OCI-LY1 (cell line): ENCODE data around the gene DENND1A.

Source experiments
- H2AFZ ChIP-seq: fragments of 200-600 bp; sonication (generic), shearing (Covaris generic); 2 replicates; pipeline ENCODE4 v1.6.0; 2014; ENCODE audit warnings: antibody characterized with exemption, mild to moderate bottlenecking, low read length
- H3F3A ChIP-seq: fragments of 200-600 bp; sonication (generic), shearing (Covaris generic); 2 replicates; pipeline ENCODE4 v1.6.0; 2014; ENCODE audit warnings: mild to moderate bottlenecking, antibody characterized with exemption, low read length, moderate library complexity; ENCODE audit not compliant: insufficient read depth
- H3K27ac ChIP-seq: fragments of 200-600 bp; sonication (generic); 2 replicates; pipeline ENCODE4 v1.5.1; 2014; ENCODE audit warnings: low read length, mixed run types, mild to moderate bottlenecking, low read depth; ENCODE audit not compliant: poor library complexity, severe bottlenecking
- H3K27me3 ChIP-seq: fragments of 200-600 bp; sonication (generic); 2 replicates; pipeline ENCODE4 v1.6.0; 2014; ENCODE audit warnings: antibody characterized with exemption, mild to moderate bottlenecking, low read length, moderate library complexity; ENCODE audit not compliant: insufficient read depth
- H3K36me3 ChIP-seq: fragments of 200-600 bp; sonication (generic); 2 replicates; pipeline ENCODE4 v1.6.1; 2014; ENCODE audit warnings: mild to moderate bottlenecking, antibody characterized with exemption, low read length, moderate library complexity, mixed read lengths; ENCODE audit not compliant: insufficient read depth
- H3K4me1 ChIP-seq: fragments of 200-600 bp; sonication (generic); 2 replicates; pipeline ENCODE4 v1.5.1; 2014; ENCODE audit warnings: mild to moderate bottlenecking, low read length, moderate library complexity; ENCODE audit not compliant: insufficient read depth, severe bottlenecking
- H3K4me2 ChIP-seq: fragments of 200-600 bp; sonication (generic), shearing (Covaris generic); 2 replicates; pipeline ENCODE4 v1.6.1; 2014; ENCODE audit warnings: low read length
- H3K4me3 ChIP-seq: fragments of 200-600 bp; sonication (generic); 2 replicates; pipeline ENCODE4 v1.5.1; 2014; ENCODE audit warnings: low read length, low read depth, mild to moderate bottlenecking, mixed read lengths; ENCODE audit not compliant: poor library complexity, severe bottlenecking
- H3K79me2 ChIP-seq: fragments of 200-600 bp; shearing (Covaris generic); 2 replicates; pipeline ENCODE4 v1.6.1; 2016; ENCODE audit warnings: mixed run types, low read length, mixed read lengths; ENCODE audit not compliant: insufficient read depth
- H3K9ac ChIP-seq: fragments of 200-600 bp; sonication (generic), shearing (Covaris generic); 2 replicates; pipeline ENCODE4 v1.6.1; 2014; ENCODE audit warnings: mild to moderate bottlenecking, low read length, mixed read lengths
- H3K9me2 ChIP-seq: fragments of 200-600 bp; sonication (generic), shearing (Covaris generic); 2 replicates; pipeline ENCODE4 v1.6.1; 2014; ENCODE audit warnings: low read depth, mild to moderate bottlenecking, low read length, mixed read lengths
- H3K9me3 ChIP-seq: fragments of 200-600 bp; shearing (Covaris generic); 2 replicates; pipeline ENCODE4 v1.6.1; 2014; ENCODE audit warnings: low read length, mixed read lengths
- H4K20me1 ChIP-seq: fragments of 200-600 bp; sonication (generic), shearing (Covaris generic); 2 replicates; pipeline ENCODE4 v1.6.0; 2016; ENCODE audit warnings: mild to moderate bottlenecking, low read length; ENCODE audit not compliant: insufficient read depth
- EZH2 ChIP-seq: fragments of 200-600 bp; sonication (generic), shearing (Covaris generic); IDR thresholded peaks from 2 replicates; pipeline ENCODE4 v1.8.0; 2017; ENCODE audit warnings: borderline replicate concordance, mixed run types, mild to moderate bottlenecking, antibody characterized with exemption, low read length, moderate library complexity, mixed read lengths
- TF ChIP-seq, protein P1 (sequence below): fragments of 200-600 bp; sonication (generic), shearing (Covaris generic); IDR thresholded peaks from 2 replicates; pipeline ENCODE4 v1.5.1; 2017; ENCODE audit warnings: mild to moderate bottlenecking, antibody characterized with exemption, low read length, moderate library complexity, mixed read lengths

DENND1A gene

DNA sequence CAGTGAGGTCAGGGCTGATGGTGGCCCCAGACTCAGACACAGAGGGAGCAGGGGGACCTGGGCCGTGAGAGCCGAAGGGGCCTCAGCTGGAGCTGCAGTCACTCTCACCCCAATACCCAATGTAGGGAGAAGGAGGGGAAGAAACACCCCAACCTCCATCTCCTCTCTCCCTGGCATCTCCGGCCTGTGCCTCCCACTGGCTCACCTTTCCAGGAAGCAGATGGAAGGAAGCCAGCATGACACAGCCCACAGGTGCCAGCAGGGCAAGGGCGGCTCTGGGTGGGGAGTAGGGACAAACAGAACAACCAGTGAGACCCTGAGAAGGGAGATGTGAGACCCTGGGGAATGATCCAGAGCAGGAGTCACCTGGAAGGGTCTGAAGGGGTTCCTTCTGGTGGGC lies 576.9 kb downstream of the DENND1A start:
- Histone ChIP-seq H3K9me3 (no peaks in the 10 kb centered on the region), H2AFZ (no peak overlapping the region), H3K4me3 (no peak overlapping the region), H3K4me2 (no peak overlapping the region), H3K9me2 (no peaks in the 10 kb centered on the region), H3K36me3 (no peaks in the 10 kb centered on the region), H3K27me3 (no peaks in the 10 kb centered on the region; the same call in 1 of the 2 replicates), H4K20me1 (no peaks in the 10 kb centered on the region), H3K27ac (no peak overlapping the region), H3K9ac (no peak overlapping the region), H3F3A (peaks cover 10% of the 10 kb centered on the region; the same call in 1 of the 2 replicates), H3K79me2 (no peaks in the 10 kb centered on the region), H3K4me1 (peaks cover 24% of the 10 kb centered on the region)
- TF ChIP-seq EZH2 = no peak
- TF ChIP-seq, protein P1, sequence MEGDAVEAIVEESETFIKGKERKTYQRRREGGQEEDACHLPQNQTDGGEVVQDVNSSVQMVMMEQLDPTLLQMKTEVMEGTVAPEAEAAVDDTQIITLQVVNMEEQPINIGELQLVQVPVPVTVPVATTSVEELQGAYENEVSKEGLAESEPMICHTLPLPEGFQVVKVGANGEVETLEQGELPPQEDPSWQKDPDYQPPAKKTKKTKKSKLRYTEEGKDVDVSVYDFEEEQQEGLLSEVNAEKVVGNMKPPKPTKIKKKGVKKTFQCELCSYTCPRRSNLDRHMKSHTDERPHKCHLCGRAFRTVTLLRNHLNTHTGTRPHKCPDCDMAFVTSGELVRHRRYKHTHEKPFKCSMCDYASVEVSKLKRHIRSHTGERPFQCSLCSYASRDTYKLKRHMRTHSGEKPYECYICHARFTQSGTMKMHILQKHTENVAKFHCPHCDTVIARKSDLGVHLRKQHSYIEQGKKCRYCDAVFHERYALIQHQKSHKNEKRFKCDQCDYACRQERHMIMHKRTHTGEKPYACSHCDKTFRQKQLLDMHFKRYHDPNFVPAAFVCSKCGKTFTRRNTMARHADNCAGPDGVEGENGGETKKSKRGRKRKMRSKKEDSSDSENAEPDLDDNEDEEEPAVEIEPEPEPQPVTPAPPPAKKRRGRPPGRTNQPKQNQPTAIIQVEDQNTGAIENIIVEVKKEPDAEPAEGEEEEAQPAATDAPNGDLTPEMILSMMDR = no peak

DNA sequence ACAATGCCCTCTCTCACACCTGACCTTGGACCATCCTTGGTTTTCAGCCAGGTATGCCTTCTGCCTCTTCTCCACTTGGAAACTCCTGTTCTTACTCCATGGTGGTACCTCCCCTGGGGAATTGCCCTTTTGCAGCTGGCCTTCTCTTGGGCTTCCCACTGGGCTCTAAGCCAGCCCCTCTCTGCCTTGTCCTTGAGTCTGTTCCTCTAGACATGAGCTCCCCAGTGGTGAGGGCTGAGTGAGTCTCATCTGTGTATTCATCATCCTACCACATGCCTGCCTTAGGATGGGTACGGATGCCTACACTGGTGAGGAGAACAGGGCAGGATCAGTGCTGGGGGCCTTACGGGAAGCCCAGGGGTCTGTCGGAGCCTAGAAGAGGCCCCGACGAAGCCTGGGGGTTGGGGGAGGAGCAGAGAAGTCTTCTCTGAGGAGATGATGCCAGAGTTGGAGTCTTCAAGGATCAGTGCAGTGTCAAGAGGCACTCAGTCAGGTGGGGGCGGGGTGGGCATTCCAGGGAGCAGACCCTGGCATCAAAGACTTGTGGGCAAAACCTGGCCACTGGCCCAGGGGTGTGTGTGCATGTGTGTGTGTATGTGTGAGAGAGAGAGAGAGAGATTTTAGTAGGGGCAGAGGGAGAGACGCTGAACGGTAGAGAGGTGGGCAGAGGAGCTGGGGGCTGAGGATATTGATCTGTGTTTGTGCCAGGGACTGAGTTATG lies 579.2 kb downstream of the DENND1A start:
- Histone ChIP-seq H3K9me3 (no peaks in the 10 kb centered on the region), H2AFZ (no peak overlapping the region), H3K9ac (no peak overlapping the region), H3K4me1 (peaks cover 36% of the 10 kb centered on the region), H3K9me2 (no peaks in the 10 kb centered on the region), H3K27me3 (no peaks in the 10 kb centered on the region; the same call in 1 of the 2 replicates), H3K79me2 (no peaks in the 10 kb centered on the region), H4K20me1 (no peaks in the 10 kb centered on the region), H3K4me2 (no peak overlapping the region), H3K4me3 (no peak overlapping the region), H3K27ac (no peak overlapping the region), H3F3A (peaks cover 11% of the 10 kb centered on the region; the same call in 1 of the 2 replicates), H3K36me3 (no peaks in the 10 kb centered on the region)
- TF ChIP-seq EZH2 = no peak
- TF ChIP-seq, protein P1 = no peak

GRCh38 chr9:123349691-123350480 lies 580.0 kb downstream of the DENND1A start:
- peak overlapping the region; percentile 15 for H3K27ac ChIP-seq
- no peaks in the 10 kb centered on the region for H3K79me2 ChIP-seq
- no peaks in the 10 kb centered on the region; the same call in 1 of the 2 replicates for H3K27me3 ChIP-seq
- H3K4me1 ChIP-seq = peaks cover 44% of the 10 kb centered on the region
- no peaks in the 10 kb centered on the region for H4K20me1 ChIP-seq
- H3K9me3 ChIP-seq = no peaks in the 10 kb centered on the region
- peaks cover 11% of the 10 kb centered on the region; the same call in 1 of the 2 replicates for H3F3A ChIP-seq
- peak overlapping the region; percentile 42; the same call in 1 of the 2 replicates for H3K9ac ChIP-seq
- no peak for TF ChIP-seq EZH2
- TF ChIP-seq, protein P1 = peak; percentile 97
- peak overlapping the region; percentile 44 for H3K4me3 ChIP-seq
- no peaks in the 10 kb centered on the region for H3K9me2 ChIP-seq
- H3K4me2 ChIP-seq = peak overlapping the region; percentile 67
- H2AFZ ChIP-seq = peak overlapping the region; percentile 43; the same call in 1 of the 2 replicates
- no peaks in the 10 kb centered on the region for H3K36me3 ChIP-seq
